GM21825 (cell line): ENCODE measurements around the gene ABHD16B.

Experiments used
- ATAC-seq: cut with Tn5 transposase; IDR thresholded peaks from one replicate; pipeline ENCODE4 v1.9.1; 2021; ENCODE audit warnings: mild to moderate bottlenecking, moderate library complexity; ENCODE audit not compliant: unreplicated experiment

The ABHD16B gene

GRCh38 chr20:63861365-63861934 lies at the start of gene ABHD16B:
Gene ABHD16B, plus strand, starts transcription at chr20:63861498. Its CDS starts 43 bp downstream, at chr20:63861541.
- no peak for ATAC-seq

- no peak for ATAC-seq
Measured at GRCh38 chr20:63814891-63815614, 46.2 kb upstream of the ABHD16B start.

- ATAC-seq, result no peak
Measured at GRCh38 chr20:63815615-63816253, 45.6 kb upstream of the ABHD16B start.

- no peak for ATAC-seq
Measured at GRCh38 chr20:63819224-63819921, 41.9 kb upstream of the ABHD16B start.

GRCh38 chr20:63821811-63822210 lies 39.5 kb upstream of the ABHD16B start:
- no peak for ATAC-seq

GRCh38 chr20:63822276-63822696 lies 39.0 kb upstream of the ABHD16B start:
- no peak for ATAC-seq

- no peak for ATAC-seq
Measured at GRCh38 chr20:63823691-63824311, 37.5 kb upstream of the ABHD16B start.

GRCh38 chr20:63825331-63826118 lies 35.8 kb upstream of the ABHD16B start:
- no peak for ATAC-seq

- ATAC-seq, result no peak
Measured at GRCh38 chr20:63826753-63827152, 34.5 kb upstream of the ABHD16B start.

GRCh38 chr20:63828124-63828523 lies 33.2 kb upstream of the ABHD16B start:
- no peak for ATAC-seq

GRCh38 chr20:63828545-63828944 lies 32.8 kb upstream of the ABHD16B start:
- no peak for ATAC-seq

GRCh38 chr20:63828951-63829350 lies 32.3 kb upstream of the ABHD16B start:
- ATAC-seq, result no peak

GRCh38 chr20:63829603-63829944 lies 31.7 kb upstream of the ABHD16B start:
- ATAC-seq, result no peak

- ATAC-seq, result no peak
Measured at GRCh38 chr20:63829945-63830835, 31.1 kb upstream of the ABHD16B start.

GRCh38 chr20:63830841-63831588 lies 30.3 kb upstream of the ABHD16B start, which contains the start of gene ZBTB46:
Gene ZBTB46, minus strand, starts transcription at chr20:63831264. Its CDS starts 40,507 bp downstream, at chr20:63790757.
- no peak for ATAC-seq

- no peak for ATAC-seq
Measured at GRCh38 chr20:63831646-63831992, 29.7 kb upstream of the ABHD16B start.

GRCh38 chr20:63831993-63832686 lies 29.2 kb upstream of the ABHD16B start:
- no peak for ATAC-seq
